GM19238 (cell line): ENCODE data around the gene SLC44A5.
"Not testable (repeated sequence)": the region's sequence is repeated elsewhere in the genome, so short reads cannot be mapped to it uniquely, and the experiment has no call there.

ENCODE experiments used
- DNase-seq: peaks from one replicate; pipeline ENCODE4 v3.0.0; 2011; ENCODE audit warnings: low spot score; ENCODE audit not compliant: insufficient read length

The SLC44A5 gene

DNA sequence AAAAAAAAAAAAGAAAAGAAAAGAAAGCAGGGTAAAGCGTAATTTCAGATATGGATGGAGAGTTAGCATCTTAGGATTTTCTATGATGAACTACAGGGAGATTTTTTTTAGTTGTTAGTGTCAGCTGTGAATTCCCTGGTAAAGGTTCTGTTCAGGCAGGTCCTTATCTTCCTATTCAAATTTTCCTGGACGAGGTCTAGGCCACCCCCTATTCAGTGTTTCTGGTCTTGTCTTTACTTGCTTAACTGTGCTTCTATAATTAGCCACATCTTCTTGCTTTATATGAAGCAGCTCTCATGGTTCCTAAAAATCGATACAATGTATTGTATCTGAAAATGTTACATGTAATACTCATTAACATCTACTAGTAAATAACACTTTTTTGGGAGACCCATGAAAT is 318.9 kb downstream of the SLC44A5 start:
- DNase-seq: no peak

DNA sequence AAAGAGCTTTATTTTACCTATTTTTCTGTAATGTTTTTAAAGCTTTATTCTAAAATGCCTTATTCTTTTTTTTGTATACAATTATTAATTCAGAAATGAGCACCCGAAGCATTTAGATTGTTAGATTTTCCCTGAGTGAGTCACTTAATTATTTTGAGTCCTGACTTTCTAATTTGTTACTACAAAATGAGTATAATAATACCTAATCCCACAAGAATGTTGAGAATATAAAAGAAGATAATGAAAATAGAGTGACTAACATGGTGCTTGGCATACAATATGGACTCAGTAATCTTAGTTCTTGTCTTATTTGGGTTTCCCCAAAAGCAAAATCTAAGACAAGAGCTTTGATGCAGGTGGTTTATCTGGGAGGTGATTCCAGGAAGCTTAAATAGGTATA is 334.5 kb downstream of the SLC44A5 start:
- DNase-seq: no peak

DNA sequence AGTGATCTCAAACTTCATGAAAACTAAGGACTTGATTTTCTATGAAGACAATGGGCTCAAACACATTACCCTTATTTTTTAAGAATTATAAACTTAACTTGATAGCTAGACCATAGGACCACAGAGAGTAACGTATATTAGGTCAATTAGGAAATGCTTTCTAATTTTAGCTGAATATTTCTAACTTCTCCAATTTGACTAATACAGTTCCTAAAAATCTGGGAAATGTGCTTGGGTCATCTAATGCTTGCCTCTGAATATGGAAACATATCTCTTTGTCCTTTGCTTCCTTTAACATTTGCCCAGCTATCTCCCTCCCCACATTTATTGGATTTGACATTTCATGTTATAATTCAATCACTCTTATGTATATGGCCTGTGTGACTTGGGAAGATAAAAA is 335.3 kb downstream of the SLC44A5 start:
- no peak for DNase-seq

DNA sequence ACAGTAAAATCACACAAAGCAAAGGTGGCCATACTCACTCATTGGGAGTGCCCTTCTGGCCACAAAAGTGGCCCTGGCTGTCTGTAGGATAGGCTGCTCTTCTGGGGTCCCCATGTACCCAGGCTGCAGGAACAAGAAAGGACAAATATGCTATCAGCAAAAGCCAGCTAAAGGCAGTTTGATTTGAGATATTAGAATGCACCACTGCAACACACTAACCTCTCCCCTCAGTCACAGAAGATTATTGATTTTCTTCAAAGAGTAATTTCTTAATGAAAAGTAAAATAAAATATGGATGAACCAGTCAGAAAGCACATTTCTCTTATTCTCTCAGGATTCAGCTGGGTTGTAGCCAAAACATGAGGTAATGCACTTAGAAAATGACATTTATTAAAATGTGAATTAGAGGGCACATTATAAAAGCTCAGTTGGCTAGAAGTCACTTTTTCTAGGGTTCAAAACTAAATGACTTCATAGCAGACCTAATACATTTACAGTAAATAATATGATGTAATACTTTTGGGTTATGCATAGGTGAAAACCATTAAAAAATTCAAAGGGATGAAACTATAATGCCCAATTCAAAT is 335.9 kb downstream of the SLC44A5 start:
- no peak for DNase-seq

DNA sequence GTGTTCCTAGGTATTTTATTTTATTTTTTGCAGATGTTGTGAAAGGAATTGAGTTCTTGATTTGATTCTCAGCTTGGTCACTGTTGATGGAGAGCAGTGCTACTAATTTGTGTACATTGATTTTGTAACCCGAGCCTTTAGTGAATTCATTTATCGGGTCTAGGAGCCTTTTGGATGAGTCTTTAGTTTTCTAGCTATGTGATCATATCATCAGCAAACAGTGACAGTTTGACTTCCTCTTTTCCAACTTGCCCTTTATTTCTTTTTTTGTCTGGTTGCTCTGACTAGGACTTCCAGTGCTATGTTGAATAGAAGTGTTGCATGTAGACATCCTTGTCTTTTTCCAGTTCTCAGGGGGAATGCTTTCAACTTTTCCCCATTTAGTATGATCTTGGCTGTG is 337.8 kb downstream of the SLC44A5 start:
- DNase-seq: no peak

DNA sequence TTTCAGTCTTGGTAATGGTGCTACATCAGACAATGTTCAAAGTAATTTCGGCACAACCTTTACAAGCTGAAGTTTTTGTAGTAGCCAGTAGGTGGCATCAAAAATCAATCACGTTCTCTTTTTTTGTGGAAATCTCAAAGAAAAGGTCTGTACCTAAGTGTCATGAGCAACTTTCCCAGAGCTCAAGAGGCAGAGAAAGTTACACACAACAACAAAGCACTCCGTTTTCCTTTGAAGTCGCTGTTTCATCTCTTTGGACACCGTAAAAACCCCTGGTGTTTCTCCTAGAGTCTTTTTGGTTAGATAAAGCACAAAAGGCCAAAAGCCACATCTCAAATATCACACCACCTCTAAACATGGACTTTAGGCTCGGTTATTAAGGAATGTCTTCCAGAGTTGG is 345.1 kb downstream of the SLC44A5 start:
- DNase-seq: no peak

DNA sequence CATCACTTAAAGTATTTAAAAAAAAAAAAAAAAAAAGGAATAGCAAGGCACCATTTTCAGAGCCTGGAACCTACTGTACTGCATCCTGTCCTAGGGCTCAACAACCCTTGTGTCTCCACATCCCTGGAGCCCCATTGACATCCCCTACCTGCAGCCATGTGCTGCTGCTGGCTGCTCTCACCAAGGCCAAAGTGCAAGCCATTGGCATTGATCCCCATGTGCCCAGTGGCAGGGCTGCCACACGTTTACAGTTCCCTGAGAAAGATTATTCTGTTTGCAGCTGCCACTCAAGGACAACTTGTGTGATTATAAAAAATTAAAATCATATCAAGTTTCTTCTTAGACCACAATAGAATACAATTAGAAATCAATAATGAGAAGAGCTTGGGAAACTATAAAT is 346.8 kb downstream of the SLC44A5 start:
- no peak for DNase-seq

DNA sequence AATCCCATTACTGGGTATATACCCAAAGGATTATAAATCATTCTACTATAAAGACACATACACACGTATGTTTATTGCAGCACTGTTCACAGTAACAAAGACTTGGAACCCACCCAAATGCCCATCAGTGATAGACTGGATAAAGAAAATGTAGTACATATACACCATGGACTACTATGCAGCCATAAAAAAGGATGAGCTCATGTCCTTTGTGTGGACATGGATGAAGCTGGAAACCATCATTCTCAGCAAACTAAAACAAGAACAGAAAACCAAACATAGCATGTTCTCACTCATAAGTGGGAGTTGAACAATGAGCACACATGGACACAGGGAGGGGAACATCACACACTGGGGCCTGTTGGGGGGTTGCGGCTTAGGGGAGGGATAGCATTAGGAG is 347.3 kb downstream of the SLC44A5 start:
- DNase-seq: not testable (repeated sequence)

DNA sequence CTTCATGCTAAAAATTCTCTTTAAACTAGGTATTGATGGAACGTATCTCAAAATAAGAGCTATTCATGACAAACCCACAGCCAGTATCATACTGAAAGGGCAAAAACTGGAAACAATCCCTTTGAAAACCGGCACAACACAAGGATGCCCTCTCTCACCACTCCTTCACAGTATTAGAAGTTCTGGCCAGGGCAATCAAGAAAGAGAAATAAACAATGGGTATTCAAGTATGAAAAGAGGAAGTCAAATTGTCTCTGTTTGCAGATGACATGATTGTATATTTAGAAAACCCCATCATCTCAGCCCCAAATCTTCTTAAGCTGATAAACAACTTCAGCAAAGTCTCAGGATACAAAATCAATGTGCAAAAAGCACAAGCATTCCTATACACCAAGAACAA is 349.0 kb downstream of the SLC44A5 start:
- not testable (repeated sequence) for DNase-seq

DNA sequence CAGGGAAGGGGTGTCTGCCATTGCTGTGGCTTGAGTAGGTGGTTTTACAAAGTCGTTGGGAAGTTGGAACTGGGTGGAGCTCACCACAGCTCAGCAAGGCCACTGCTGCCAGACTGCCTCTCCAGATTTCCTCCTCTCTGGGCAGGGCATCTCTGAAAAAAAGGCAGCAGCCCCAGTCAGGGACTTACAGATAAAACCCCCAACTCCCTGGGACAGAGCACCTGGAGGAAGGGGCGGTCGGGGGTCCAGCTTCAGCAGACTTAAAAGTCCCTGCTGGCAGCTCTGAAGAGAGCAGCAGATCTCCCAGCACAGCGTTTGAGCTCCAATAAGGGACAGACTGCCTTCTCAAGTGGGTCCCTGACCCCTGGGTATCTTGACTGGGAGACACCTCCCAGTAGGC is 352.6 kb downstream of the SLC44A5 start:
- DNase-seq: no peak

DNA sequence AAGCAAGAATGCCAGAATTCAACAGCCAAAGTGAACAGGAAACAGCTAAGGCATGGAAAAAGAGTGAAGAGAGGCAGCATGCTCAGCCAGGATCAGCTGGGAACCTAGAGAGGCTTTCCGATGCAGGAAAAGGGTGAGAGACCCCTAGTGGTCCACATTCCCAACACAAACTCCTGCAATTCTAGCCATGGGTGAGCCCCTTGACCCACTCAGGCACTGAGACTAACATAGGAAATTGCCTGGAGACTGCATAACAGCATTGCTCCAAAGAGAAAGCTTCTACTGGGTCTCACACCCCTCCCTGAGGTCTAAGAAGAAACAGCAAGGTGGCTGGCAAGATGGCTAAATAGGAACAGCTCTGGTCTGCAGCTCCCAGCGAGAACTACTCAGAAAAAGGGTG is 353.5 kb downstream of the SLC44A5 start:
- DNase-seq: no peak

DNA sequence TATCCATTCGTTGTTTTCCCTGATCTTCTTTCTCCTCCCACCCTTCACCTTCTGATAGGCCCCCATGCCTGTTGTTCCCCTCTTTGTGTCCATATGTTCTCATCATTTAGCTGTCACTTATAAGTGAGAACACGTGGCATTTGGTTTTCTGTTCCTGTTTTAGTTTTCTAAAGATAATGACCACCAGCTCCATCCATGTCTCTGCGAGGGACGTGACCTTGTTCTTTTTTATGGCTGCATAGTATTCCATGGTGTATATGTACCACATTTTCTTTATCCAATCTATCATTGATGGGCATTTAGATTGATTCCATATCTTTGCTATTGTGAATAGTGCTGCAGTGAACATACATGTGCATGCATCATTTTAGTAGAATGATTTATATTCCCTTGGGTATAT is 360.8 kb downstream of the SLC44A5 start:
- not testable (repeated sequence) for DNase-seq

DNA sequence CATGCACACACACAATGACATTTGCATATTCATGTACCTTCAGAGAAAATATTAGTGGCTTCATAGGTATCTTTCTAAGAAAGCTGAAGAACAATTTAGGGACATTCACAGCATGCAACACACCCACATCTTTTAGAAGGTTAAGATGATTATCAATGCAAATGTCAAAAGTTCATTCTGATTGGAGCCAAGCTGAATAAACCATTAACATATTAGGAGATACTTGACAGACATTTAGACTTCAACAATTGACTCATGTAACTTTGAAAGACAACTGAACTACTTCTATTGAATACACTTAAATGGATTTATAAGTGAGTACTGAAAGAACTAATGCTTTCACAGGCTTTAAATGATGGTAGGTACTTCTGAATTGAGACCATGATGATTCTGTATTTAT is 365.7 kb downstream of the SLC44A5 start:
- no peak for DNase-seq

DNA sequence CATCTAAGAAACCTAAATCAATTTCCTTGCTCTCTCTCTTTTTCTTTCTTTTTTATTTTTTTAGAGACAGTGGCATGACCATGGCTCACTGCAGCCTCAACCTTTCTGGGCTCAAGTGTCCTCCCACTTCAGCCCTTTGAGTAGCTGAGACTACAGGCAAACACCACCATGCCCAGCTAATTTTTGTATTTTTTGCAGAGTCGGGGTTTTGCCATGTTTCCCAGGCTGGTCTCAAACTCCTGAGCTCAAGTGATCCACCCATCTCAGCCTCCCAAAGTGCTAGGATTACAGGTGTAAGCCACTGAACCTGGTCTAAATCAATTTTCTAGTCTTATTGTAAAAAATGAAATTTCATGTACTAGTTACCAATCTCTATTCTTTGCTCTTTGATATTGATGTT is 367.8 kb downstream of the SLC44A5 start:
- no peak for DNase-seq

DNA sequence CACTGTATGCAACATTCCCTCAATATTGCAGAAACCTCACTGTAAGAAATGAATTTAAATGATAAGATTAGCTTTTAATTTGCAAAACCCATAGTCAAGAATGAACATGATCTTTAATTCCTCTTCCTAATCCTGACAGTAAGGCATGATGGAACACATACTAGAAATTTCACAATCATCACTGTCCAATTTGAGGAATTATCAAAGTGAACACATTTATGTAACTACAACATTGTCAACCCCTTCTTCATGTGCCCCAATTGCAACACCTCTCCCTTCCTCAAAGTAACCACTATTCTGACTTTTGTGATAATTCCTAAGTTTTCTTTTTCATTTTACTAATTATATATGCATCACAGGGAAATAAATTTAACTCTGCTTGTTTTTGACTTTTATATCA is 373.6 kb downstream of the SLC44A5 start:
- no peak for DNase-seq

DNA sequence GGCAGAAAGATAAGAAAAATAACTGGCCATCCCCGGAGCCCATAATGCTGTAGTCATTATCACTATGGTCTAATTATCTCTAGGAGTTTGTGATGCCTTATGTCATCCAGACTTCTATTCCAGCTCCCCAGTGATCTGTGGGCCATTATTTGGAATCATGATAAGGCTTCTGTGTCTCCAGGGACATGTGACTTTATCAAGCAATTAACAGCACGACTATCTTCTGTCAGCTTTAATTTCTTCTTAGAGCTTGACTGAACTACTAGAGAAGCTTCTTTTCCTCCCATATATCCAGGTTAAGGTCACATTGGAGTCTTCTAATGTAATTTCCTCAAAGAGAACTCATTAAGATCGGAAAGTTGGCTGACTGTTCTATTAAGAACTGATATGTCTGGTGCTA is 376.4 kb downstream of the SLC44A5 start:
- no peak for DNase-seq

DNA sequence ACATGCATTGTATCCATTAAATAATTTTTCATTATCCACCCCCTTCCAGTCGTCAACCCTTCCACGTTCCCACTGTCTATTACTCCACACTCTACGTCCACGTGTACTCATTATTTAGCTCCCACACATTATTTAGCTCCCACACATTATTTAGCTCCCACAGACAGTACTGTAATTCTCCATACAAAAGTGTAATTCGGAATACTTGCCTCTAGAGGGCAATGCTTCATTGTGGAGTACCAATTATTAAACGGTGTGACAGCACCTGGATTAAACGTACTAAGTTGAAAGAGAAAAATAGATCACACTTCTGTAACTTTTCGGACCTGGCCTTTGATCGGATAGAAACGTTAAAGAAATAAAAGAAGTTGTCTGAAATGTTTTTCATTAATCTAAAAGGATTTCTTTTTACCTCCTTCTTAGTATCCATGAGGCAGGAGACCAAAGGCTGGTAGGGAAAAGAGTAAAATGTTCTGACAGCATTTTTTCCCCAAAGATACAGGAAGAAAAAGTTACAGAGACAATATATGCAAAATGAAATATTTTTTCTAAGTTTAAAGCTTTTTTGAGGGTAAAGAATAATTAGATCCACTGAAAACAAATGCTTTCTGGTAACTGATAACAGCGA is 377.5 kb downstream of the SLC44A5 start:
- no peak for DNase-seq

DNA sequence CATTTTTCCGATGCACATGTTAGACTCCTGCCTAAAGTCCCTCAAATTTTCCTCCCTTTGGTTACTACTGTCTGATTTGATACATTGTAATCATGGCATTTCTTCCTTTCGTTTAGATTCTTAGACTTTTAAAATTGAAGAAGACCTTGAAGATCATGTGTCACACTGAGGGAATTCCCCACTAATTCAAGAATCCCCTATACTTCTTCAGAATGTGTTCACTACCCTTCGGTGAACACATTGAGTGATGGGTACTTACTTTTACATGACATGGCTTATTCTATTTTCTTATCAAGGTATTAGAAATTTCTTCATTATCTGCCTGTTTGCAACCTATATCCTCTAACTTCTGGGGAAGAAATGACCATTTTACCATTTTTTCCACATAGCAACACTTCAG is 390.8 kb downstream of the SLC44A5 start:
- no peak for DNase-seq

DNA sequence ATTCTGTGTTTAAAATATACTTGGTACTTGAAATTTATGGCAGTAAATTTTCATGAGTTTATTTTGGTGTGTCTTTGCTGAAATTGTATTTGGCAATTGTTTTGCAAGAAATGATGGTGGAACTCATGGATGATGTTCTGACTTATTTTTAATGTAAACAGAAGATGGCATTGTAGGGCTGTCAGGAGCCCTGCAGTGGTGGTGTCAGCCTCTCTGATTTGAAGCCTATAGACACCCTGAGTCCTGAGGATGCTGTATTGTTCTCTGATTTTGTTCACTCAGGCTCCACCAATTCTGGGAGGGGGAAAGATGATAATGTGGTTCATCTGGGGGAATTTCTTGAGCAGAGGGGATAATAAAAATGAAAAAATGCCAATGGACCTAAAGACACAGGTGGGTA is 396.9 kb downstream of the SLC44A5 start:
- no peak for DNase-seq

DNA sequence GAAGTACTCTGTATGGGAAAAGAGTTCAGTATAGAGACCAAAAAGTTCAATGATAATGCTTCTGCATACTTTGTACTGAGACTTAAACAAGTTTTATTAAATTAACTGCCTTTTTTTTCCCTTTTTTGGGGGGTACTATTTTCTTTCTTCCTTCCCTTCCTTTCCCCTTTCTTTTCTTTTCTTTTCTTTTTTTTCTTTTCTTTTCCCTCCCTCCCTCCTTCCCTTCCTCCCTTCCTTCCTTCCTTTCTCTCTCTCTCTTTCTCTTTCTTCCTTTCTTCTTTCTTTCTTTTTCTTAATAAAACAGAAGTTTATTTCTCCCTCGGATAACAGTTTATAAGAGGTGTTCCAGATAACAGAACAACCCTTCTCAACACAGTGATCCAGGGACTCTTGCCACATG is 399.3 kb downstream of the SLC44A5 start:
- no peak for DNase-seq

DNA sequence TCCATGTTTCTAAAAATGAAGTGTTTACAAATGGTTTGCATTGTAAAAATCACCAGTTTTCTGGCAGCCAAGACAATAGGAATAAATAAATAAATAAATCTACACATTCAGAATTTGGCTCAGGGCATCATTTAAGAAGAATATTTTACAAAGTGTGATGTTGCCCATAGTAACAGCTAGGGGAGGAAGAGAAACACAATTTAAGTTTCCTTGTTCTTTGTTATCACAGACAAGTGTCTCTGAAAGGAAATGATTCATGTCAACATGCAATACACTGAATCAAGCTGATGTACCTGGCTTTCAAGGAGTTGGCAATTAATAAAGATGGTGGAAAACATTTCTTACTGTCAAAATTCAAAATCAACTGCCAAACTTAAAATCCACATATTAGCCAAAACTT is 402.1 kb downstream of the SLC44A5 start:
- DNase-seq: no peak

DNA sequence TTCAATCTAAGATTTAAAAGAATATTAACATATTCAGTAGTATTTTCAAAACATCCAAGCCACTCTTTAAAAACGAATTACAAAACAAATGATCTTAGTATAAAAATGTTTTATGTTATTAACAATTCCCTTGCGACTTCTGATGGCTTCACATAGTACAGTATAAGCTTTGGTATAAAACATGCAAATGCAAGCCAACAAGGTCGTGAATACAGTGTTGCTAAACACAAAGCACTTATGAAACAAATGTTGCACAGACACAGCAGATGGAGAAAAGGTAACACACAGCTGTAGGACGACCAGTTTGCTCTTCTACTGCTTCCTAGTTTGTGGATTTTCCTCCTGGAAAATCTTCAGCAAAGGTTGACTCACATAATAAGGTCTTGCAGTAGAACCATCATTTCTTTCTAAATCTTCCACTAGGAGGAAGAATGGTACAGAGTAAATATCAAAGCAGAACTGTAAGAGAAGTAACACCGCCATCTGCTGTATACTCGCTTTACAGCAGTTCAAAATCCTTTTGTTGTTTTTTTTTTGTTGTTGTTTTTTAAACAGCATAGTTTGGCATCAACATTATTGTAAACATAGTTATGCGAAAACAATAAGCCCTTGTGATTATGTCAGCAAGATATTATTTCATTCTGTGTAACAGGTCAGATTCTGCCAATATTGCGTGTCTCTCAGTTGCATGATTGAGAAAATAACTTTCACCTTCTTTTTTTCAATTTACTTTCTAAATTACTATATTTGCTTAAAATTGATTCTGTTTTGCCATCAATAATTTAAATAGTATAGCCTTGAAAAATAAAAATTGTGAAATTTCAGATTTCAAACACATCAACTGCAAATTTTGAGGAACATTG is 407.3 kb downstream of the SLC44A5 start:
- DNase-seq: peak; percentile 1

DNA sequence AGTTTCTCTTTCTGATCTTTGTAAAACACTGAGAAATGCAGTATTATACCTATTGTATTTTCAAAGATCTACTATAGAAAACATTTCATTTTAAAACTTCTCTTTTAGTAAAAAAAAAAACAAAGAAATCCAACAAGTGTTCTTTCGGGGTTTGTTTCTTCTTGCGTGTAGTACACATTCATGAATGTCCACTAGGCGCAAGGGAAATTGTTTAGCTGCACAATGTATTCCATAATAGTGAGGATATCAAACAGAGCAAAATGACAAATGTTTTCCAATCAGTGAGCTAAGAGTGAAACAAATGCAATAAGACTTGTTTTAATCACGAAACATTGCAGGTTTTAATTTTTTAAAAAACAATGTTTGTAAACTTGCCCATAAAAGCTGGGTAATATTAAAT is 408.2 kb downstream of the SLC44A5 start:
- no peak for DNase-seq
